22Rv1 (cell line): Measurements from ENCODE around the gene FOXA3.

Source experiments
- ZFX ChIP-seq: fragments of 450-650 bp; IDR thresholded peaks from 2 replicates; pipeline ENCODE4 v1.6.1; 2017; ENCODE audit warnings: antibody characterized with exemption, borderline replicate concordance
- TF ChIP-seq, protein P1 (sequence below): fragments of 450-650 bp; IDR thresholded peaks from 2 replicates; pipeline ENCODE4 v1.5.1; 2017; ENCODE audit warnings: mild to moderate bottlenecking

DNA sequence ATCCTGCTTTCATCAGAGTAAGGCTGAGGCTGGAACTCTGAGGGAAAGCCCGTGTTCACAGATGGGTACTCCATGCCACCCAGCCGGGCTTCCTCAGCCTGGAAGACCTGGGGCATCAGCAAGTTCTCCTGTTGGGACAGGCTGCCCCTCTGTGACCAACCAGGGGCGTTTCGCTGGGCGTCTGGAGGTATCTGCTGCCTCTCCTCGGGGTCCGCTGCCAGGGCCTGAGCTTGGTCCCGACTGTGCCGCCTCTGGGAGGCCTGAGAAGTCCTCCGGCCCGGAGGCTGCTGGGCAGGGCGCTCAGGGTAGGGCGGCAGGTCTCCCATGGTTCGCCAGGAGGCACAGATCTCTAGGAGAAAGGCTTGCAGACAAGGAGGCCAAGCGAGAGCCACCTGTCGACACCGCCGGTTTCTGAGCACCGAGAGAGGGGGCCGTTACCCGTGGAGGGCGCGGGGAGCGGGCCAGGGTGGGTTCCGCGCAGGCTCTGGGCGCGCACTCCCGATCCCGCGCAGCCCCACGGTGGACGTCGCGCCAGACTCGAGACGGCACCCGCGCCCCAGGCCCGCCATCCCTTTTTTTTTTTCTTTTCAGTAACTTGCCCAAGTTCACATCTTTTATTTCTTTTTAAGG lies 49.2 kb upstream of the FOXA3 start, which contains the start of gene RSPH6A:
- TF ChIP-seq, protein P1, sequence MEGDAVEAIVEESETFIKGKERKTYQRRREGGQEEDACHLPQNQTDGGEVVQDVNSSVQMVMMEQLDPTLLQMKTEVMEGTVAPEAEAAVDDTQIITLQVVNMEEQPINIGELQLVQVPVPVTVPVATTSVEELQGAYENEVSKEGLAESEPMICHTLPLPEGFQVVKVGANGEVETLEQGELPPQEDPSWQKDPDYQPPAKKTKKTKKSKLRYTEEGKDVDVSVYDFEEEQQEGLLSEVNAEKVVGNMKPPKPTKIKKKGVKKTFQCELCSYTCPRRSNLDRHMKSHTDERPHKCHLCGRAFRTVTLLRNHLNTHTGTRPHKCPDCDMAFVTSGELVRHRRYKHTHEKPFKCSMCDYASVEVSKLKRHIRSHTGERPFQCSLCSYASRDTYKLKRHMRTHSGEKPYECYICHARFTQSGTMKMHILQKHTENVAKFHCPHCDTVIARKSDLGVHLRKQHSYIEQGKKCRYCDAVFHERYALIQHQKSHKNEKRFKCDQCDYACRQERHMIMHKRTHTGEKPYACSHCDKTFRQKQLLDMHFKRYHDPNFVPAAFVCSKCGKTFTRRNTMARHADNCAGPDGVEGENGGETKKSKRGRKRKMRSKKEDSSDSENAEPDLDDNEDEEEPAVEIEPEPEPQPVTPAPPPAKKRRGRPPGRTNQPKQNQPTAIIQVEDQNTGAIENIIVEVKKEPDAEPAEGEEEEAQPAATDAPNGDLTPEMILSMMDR = no peak
- no peak for TF ChIP-seq ZFX
